ENCODE data around the gene SPHK1.

The SPHK1 gene

GRCh38 chr17:76391200-76391715 lies 6.8 kb downstream of the SPHK1 start:
- peaks cover 15% of the 10 kb centered on the region for H3K27me3 Mint-ChIP-seq (ENCODE audit: low read depth, poor library complexity)
- DNase-seq: no peak
- H3K36me3 Mint-ChIP-seq (ENCODE audit: low read depth): peaks cover 36% of the 10 kb centered on the region
- peaks cover 38% of the 10 kb centered on the region for H3K4me1 Mint-ChIP-seq
- no peak overlapping the region for H3K4me3 Mint-ChIP-seq
- H3K9me3 Mint-ChIP-seq: no peaks in the 10 kb centered on the region
- H3K27ac Mint-ChIP-seq: no peak overlapping the region
- no peak for TF ChIP-seq CTCF (IDR thresholded peaks at IDR 0.05)

GRCh38 chr17:76394166-76394565 lies 9.8 kb downstream of the SPHK1 start:
- Mint-ChIP-seq H3K9me3 (no peaks in the 10 kb centered on the region), H3K36me3 (ENCODE audit: low read depth) (peaks cover 48% of the 10 kb centered on the region), H3K4me3 (no peak overlapping the region), H3K4me1 (peaks cover 40% of the 10 kb centered on the region), H3K27ac (peak overlapping the region; percentile 89), H3K27me3 (ENCODE audit: low read depth, poor library complexity) (peaks cover 2% of the 10 kb centered on the region)
- TF ChIP-seq CTCF (IDR thresholded peaks at IDR 0.05): no peak
- peak; percentile 33 for DNase-seq

- no peak overlapping the region for H3K4me3 Mint-ChIP-seq
- DNase-seq: no peak
- H3K36me3 Mint-ChIP-seq (ENCODE audit: low read depth): peaks cover 45% of the 10 kb centered on the region
- H3K4me1 Mint-ChIP-seq: peaks cover 33% of the 10 kb centered on the region
- H3K9me3 Mint-ChIP-seq: no peaks in the 10 kb centered on the region
- no peak overlapping the region for H3K27ac Mint-ChIP-seq
- H3K27me3 Mint-ChIP-seq (ENCODE audit: low read depth, poor library complexity): no peaks in the 10 kb centered on the region
- no peak for TF ChIP-seq CTCF (IDR thresholded peaks at IDR 0.05)
Observed at GRCh38 chr17:76395980-76396379, 11.6 kb downstream of the SPHK1 start.

GRCh38 chr17:76397184-76397583 lies 12.8 kb downstream of the SPHK1 start:
- TF ChIP-seq CTCF (IDR thresholded peaks at IDR 0.05): no peak
- Mint-ChIP-seq H3K4me1 (peaks cover 25% of the 10 kb centered on the region), H3K27me3 (ENCODE audit: low read depth, poor library complexity) (no peaks in the 10 kb centered on the region), H3K27ac (no peak overlapping the region), H3K4me3 (no peak overlapping the region), H3K36me3 (ENCODE audit: low read depth) (peaks cover 55% of the 10 kb centered on the region), H3K9me3 (no peaks in the 10 kb centered on the region)
- no peak for DNase-seq

GRCh38 chr17:76397687-76398522 lies 13.5 kb downstream of the SPHK1 start:
- Mint-ChIP-seq H3K9me3 (no peaks in the 10 kb centered on the region), H3K36me3 (ENCODE audit: low read depth) (peaks cover 62% of the 10 kb centered on the region), H3K27ac (peak overlapping the region; percentile 91), H3K4me1 (peaks cover 25% of the 10 kb centered on the region), H3K4me3 (no peak overlapping the region), H3K27me3 (ENCODE audit: low read depth, poor library complexity) (no peaks in the 10 kb centered on the region)
- peak; percentile 95 for DNase-seq
- peak; percentile 97 for TF ChIP-seq CTCF (IDR thresholded peaks at IDR 0.05)

Measured in nephron progenitor cell (in vitro differentiated cells).